HG02852 (cell line): ENCODE data around the gene RASA3.
"Not testable (repeated sequence)": the region's sequence is repeated elsewhere in the genome, so short reads cannot be mapped to it uniquely, and the experiment has no call there.

Experiments
- ATAC-seq: cut with Tn5 transposase; IDR thresholded peaks from one replicate; pipeline ENCODE4 v1.9.1; 2021; ENCODE audit warnings: mild to moderate bottlenecking, moderate library complexity; ENCODE audit not compliant: unreplicated experiment

Gene RASA3

DNA sequence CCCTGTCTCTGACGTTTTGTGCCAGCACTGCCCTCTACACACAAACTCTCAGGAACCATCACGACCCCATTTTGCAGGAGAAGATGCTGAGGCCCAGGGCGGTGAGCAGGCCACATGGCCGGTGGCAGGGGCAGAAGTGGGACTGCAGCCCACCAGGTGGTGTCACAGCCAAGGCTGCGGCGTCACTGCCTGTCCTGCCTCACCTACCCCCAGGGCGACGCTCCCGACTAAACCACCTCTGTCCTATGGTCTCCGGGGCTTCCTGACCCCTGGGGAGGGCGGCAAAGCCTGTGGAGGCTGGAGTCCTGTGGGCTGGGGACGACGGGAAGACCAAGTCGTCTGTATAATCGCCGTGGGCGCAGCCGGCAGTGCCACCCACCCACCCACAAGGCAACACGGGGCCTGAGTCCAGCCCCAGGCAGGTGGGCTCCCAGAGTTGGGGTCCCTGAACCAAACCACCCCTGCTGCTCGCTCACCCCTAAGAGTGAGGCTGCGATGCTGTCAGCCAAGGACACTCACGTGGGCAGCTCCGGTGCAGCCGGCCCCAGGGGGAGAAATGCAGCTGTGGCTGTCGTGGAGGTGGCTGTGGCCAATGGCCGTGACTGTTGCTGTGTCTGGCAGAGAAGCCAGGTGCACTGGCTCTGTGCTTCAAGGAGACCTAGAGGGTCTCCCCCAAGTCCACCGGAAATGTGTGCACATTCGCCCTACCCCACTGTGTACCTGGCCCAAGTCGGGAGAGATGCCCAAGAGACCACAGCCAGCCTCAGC lies 29.7 kb downstream of the RASA3 start:
- ATAC-seq: no peak

- ATAC-seq: no peak
These were observed 30.3 kb downstream of the RASA3 start for GRCh38 chr13:114102131-114102520.

- no peak for ATAC-seq
These were observed 30.9 kb downstream of the RASA3 start for GRCh38 chr13:114101358-114102130.

DNA sequence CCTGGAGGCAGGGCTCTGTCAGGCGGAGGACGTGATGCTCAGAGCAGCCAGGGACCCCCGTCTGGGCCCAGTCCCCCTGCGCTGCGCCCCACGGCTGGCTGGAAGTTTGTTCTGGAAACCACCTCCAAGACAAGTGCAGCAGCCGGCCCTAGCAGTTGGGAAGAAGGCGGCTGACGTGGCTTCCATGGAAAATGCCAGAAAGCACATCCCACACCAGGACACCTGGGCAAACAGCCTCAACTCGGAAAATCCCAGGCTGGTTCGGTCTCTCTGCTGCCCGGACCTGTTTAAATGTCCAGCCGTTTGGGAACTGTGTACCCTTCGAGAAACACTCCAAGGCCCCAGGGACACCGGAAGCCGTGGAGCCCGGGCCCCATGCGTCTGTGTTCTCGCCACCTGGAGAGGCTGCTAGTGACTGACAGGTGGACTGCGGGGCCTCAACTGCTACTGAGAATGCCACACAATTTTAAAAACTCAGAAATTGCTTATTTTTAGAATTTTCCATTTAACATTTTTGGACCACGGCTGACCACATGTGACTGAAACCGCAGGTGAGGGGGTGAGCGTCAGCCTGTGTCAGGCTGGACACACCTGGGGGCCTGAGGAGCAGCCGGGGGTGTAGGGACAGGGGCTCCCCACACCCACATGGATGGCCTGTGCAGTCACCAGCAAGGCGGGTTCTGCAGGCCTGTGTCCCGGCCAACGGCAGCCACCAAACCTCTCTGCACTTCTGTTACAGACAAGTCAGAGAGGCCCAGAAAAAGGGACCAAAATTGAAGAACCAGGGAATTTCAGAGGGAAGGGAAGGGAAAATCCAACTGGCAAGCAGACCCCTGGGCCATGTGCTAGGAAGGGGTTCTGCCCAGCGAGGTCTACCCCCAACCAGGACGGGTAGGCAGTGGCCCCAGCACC lies 31.7 kb downstream of the RASA3 start:
- no peak for ATAC-seq

DNA sequence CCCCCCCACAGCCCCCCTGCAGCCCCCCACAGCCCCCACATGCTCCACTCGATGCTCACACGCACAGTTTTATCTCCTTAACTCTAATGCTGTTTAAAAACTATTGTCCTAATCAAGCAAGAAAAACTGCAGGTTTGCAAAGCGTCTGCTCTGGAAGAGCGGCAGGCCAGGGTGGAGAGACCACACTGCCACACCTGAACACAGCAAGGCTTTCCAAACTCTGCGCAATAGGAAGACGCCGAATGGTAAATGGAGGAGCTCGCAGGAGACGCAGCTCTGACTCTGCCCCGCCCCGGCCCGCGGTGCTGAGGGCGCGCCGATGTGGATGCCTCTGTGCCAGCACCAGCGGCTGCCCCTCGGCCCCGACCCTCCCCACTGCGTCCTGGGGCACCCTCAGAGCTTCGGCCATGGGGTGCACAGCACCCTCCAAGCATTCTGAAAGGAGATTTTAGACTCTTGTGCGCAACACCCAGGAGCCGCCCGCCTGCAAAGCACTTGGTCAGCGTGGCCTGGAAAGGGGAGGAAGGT lies 32.4 kb downstream of the RASA3 start:
- ATAC-seq: no peak

DNA sequence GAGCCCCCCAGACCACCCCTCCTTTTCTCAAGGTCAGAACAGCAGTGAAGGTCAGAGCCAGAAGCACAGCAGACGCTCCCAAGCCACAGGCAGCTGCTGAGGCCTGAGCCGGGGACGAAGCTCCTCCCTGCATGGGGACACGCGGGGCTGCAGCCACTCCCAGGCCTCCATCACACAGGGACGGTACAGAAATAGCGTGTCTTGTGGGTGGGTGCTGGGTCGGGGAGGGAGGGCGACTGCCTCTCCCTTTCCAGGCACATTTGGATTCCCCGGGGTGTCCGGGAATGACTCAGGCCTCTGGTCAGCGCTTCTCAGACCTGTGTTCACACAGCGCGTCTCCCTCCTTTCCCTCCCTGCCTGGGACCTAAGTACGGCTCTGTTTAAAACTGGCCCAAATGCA lies 33.2 kb downstream of the RASA3 start:
- peak; percentile 59 for ATAC-seq

DNA sequence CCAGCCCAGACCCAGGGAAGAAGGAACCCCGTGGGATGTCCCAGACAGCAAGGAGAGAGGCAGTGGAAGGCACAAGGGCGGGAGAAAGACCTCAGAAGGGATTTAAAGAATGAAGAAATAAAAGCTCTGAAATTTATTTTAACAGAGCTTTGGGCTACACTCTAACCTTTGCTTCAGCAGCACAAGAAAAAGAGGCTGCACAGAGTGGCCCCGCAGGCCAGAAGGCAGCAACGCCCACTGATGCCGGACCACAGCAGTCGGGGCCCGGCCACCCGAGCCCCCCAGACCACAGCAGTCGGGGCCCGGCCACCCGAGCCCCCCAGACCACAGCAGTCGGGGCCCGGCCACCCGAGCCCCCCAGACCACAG lies 33.8 kb downstream of the RASA3 start:
- ATAC-seq: not testable (repeated sequence)

DNA sequence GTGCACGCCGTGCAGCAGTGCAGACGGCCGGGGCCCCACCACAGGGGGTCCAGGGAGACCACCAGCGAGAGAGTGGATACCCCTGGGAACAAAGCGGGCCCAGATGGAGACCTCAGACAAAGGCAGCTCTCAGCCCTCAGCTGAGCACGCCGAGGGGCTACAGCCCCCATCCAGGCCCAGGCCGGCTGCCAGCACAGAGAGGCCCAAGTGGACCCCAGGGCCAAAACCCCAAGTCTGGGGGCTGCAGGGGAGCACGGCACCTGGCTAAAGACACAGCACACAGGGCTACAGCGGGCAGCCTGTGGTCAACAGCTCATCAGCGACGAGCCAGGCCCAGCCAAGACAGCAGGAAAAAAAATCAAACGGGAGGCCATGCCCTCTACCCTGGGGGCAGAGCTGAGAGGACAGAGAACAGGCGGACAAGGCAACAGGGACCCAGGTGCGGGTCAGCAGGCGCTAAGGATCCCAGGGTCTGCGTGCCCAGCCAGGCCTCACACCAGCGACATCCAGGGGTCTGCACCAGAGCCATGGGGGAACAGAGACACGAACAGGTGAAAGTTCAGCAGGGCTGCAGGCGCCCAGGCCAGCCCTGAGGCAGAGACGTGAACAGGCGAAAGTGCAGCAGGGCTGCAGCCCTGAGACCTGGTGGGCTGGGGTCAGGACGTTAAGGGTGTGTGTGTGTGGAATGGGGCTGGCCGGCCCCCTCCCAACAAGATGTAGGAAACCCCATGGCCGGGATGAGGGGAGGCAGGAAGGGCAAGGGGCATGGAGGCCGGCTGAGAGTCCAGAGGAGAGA lies 34.3 kb downstream of the RASA3 start:
- no peak for ATAC-seq

GRCh38 chr13:114097212-114097892 lies 35.1 kb downstream of the RASA3 start:
- ATAC-seq: no peak

DNA sequence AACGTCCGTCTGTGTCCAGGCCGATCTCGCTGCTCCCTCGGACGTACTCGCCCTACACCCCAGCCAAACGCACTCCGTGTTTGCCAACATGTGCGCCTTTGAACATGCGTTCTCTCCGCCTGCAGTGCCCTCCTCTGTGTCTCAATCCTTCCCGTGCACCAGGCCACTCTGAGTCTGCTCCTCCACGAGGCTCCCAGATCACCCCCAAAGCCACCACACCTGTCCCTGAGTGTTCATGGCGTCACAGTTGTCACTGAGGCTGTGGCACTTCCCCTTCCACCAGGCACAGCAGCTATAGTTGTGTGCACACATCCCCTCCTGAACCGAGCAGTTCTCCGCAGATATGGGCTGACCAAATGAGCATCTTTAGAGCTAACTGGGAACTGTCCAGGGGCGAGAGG lies 35.6 kb downstream of the RASA3 start:
- no peak for ATAC-seq

DNA sequence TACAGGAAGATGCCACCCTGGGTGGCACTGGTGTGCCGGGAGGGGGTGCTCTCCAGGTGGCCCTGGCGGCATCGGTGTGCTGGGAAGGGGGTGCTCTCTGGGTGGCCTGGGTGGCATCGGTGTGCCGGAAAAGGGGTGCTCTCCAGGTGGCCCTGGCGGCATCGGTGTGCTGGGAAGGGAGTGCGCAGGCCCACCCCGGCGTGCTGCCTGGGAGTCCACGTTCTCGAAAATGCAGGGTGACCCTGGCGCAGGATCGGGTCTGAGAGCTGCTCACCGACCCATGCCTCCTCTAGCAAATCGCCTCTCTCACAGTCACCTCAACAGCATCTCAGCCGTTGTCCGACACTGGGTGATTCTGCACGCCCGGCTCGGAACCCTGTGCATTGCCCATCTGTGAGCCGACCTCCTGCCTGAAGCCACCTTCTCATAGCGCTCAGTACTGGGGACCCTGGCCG lies 36.4 kb downstream of the RASA3 start:
- ATAC-seq: no peak

GRCh38 chr13:114095486-114095885 lies 36.9 kb downstream of the RASA3 start:
- ATAC-seq: no peak

DNA sequence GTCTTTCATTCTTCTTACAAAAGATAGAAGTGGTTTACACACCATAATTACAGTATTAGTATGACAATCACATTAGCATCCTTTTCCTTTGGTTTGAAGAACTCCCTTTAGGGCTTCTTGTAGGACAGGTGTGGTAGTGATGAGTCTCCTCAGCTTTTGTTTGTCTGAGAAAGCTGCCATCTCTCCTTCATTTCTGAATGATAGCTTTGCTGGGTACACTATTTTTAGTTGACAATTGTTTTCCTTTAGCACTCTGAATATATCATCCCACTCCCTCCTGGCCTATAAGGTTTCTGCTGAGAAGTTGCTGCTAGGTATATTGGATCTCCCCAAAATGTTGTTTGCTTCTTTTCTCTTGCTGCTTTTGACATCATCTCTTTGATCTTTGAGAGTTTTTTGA lies 39.3 kb downstream of the RASA3 start:
- no peak for ATAC-seq

DNA sequence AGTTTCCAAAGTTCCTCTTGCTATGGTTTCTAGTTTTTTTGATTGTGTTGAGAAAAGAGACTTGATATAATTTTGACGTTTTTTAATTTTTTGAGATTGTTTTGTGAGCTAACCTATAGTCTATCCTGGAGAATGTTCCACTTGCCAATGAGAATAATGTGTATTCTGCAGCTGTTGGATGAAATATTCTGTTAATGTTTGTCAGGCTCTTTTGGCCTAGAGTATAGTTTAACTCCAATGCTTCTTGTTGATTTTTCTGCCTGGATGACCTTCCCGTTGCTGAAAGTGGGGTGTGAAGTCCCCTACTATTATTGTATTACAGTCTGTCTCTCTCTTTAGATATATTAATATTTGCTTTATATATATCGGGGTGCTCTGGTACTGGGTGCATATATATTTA lies 40.0 kb downstream of the RASA3 start:
- no peak for ATAC-seq

DNA sequence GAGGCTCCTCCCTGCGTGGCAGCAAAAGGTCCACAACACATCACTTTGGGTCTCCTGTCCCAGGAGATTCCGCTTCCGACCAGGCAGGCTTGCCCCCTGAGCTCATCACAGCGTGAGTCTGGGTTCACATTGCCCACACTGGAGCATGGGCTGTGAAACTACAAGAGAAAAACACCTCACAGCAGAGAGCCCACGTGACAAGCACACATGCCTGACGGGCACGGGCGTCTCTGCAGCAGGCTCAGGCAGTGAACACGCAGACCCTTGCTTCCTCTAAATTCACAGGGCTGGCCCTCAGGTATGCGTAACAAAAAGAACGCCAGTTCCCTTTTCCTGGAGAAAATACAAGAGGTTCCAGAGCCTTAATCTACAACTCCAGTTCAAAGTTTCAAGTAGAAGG lies 41.9 kb downstream of the RASA3 start:
- no peak for ATAC-seq

DNA sequence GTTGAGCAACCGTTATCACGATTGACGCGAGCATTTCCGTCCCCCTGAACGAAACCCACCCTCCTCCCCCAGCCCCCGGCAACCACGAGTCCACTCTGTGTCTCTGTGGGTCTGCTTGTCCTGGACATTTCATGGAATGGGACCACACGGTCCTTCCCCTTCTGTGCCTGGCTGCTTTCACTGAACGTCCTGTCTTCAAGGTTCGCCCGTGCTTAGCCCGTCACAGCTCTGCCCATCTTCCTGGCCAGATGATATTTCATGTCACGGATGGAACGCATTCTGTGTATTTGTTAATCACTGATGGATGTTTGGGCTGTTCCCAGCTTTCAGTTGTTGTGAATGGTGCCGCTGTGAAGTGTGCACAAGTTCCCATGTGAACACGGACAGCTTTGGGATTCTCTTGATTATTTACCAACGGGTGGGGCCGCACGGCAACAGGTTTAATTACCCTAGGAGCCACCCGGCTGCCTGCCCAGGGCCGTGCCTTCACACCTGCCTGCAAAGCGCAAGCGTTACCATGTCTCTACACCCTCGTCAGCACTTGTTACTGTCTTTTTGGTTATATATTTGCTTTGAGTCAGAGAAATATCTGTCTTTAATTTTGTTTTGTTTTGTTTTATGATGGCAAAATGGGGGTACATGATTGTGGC lies 42.5 kb downstream of the RASA3 start:
- ATAC-seq: no peak

- ATAC-seq: no peak
These were observed 43.1 kb downstream of the RASA3 start for GRCh38 chr13:114089341-114089740.

DNA sequence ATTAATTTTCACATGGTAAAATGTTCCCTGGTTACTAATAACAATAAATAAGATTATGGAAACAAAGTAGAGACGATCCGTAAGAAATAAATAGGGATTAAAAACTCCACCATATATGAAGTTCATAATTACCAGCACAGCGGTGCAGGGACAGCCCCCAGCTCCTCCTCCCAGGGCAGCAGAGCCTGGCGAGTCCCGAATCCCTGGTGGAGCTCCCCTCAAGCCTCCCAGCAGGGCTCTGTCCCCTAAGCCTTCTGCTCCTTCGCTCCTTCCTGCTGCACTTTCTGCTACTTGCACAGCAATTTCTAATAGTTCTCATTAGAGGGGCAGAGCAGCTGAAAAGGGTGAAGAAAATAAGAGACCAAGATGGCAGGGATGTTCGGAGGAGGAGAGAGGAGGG lies 43.6 kb downstream of the RASA3 start:
- no peak for ATAC-seq

GRCh38 chr13:114088234-114088633 lies 44.2 kb downstream of the RASA3 start:
- ATAC-seq: no peak
